Left renal cortex interstitium (tissue), 4 donors: Measurements from ENCODE around the gene PDYN. TPM values are rescaled to one million over a fixed set of nuclear protein-coding genes. Genes with fewer than 3 reads are reported as not detected.

Experiments
- DNase-seq, 4 donors: peaks; one replicate each; pipeline ENCODE4 v3.0.0-alpha.2; 2013; ENCODE audit warnings: low read depth in 4 of 4, low spot score in 2 of 4, missing footprints in 1 of 4
- polyA plus RNA-seq, 4 donors: library from polyadenylated mRNA; unstranded; fragments of 120-200 nt; gene quantifications; one replicate each; pipeline ENCODE4 v1.2.1, GENCODE V29; 2013; ENCODE audit not compliant: insufficient read length in 4 of 4

PDYN gene
- polyA plus RNA-seq, 4 donors, result 0.22 to 0.44 (median 0.38) TPM

GRCh38 chr20:1995531-1996310, 1.9 kb upstream of the PDYN start:
- no peak for DNase-seq

GRCh38 chr20:1994627-1995026, 769 bp upstream of the PDYN start:
- DNase-seq, result no peak

GRCh38 chr20:1992359-1993110, 1.3 kb downstream of the PDYN start:
- DNase-seq, result no peak

- no peak for DNase-seq
Observed at GRCh38 chr20:1987826-1988225, 6.0 kb downstream of the PDYN start.

GRCh38 chr20:1983301-1983700, 10.6 kb downstream of the PDYN start:
- DNase-seq, result no peak

GRCh38 chr20:1982686-1983085, 11.2 kb downstream of the PDYN start:
- DNase-seq, result no peak

- DNase-seq, result no peak
Observed at GRCh38 chr20:1979106-1979778, 14.6 kb downstream of the PDYN start.

- DNase-seq, result no peak
Observed at GRCh38 chr20:1975291-1975690, 18.6 kb downstream of the PDYN start.

GRCh38 chr20:1973601-1974440, 20.0 kb downstream of the PDYN start:
- DNase-seq, result no peak

GRCh38 chr20:1971893-1972586, 21.8 kb downstream of the PDYN start:
- no peak for DNase-seq

GRCh38 chr20:1968964-1969363, 24.9 kb downstream of the PDYN start:
- DNase-seq, result no peak

GRCh38 chr20:1965520-1966351, 28.1 kb downstream of the PDYN start:
- DNase-seq, result peak in 3 of 4 donors; percentile 30 to 54 (median 35)

GRCh38 chr20:1964659-1965405, 29.0 kb downstream of the PDYN start:
- no peak for DNase-seq

- no peak for DNase-seq
Observed at GRCh38 chr20:1964061-1964460, 29.8 kb downstream of the PDYN start.

GRCh38 chr20:1961374-1961773, 32.5 kb downstream of the PDYN start:
- DNase-seq, result no peak

- no peak for DNase-seq
Observed at GRCh38 chr20:1959156-1959555, 34.7 kb downstream of the PDYN start.

- DNase-seq, result no peak
Observed at GRCh38 chr20:1958426-1958825, 35.4 kb downstream of the PDYN start.

- no peak for DNase-seq
Observed at GRCh38 chr20:1955217-1955616, 38.6 kb downstream of the PDYN start.
